Diencephalon (tissue), 1 donor: ENCODE results near the gene ATP1A4. TPM values are rescaled to one million over a fixed set of nuclear protein-coding genes. Genes with fewer than 3 reads are reported as not detected.

Experiments used
- total RNA-seq: library from RNA; depleted of rRNA; stranded (reverse); fragments of >200 nt; gene quantifications from one replicate; pipeline ENCODE4 v1.2.3, GENCODE V29; 2014

ATP1A4 gene
- under 0.01 TPM for total RNA-seq

GRCh38 chr1:160151303-160151702, at the start of gene ATP1A4:
Gene ATP1A4, plus strand, starts transcription at chr1:160151603. Its CDS starts 438 bp downstream, at chr1:160152041.

GRCh38 chr1:160115545-160116282, 35.7 kb upstream of the ATP1A4 start, which contains the start of gene ATP1A2:
Gene ATP1A2, plus strand, starts transcription at chr1:160115759. Its CDS starts 103 bp downstream, at chr1:160115862.

DNA sequence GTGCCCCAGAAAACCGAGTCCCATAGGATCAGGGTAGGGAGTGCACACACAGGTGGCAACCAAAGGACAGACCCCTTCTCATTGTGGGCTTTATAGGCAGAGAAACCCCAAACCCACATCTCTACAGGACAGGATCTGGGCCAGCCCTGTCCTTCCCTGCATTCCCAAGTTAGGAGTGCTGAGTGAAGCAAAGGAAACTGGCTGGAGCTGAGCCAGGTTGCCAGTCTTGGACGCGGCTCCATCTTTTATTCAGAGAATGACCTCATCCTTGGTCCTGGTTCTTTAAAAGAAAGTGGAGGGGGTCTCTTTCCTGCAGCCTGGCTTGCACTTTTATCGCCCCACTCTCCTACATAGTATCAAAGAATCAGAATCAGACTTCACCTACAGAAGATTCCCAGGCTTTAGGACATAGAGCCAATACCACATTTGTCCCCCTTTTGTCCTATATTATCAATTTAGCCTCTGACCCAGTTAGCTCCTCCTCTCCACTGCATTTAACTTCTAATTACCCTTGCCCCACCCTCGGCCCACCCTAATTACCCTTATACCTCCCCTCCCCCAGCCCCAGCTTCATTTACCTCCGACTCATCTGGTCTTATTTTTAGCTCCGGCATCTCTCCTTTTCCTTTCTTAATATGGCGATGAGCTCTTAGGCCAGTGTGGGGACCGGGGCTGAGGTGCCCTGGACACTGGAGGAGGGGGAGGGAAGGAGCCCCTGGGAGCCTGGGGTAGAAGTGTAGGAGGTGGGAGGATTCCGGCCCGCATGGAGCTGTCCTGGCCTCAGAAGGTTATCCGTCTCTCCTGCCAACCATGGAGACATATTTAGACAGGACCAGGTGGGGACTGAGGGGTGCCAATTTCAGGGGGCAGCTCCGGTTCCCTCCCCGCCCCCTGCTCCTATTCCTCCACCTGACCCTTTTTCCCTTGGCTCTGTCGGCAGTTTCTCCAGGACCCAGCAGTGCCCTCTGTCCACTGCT, 38.5 kb downstream of the ATP1A4 start, which contains the start of gene CASQ1:
TSS of gene CASQ1 (plus strand) at position 927 of the 977 bp plus-strand sequence. CDS start 177 bp downstream, outside the sequence.

GRCh38 chr1:160205242-160206035, 54.0 kb downstream of the ATP1A4 start, which contains the start of gene PEA15:
Gene PEA15, plus strand, starts transcription at chr1:160205384. Its CDS starts 6,161 bp downstream, at chr1:160211545.

Other genes starting within 250 kb of the ATP1A4 start
- gene TAGLN2, start 226.1 kb upstream of the ATP1A4 start, total RNA-seq, result 27.9 TPM
- gene IGSF9, start 206.0 kb upstream of the ATP1A4 start, total RNA-seq, result 3.9 TPM
- not detected for gene SLAMF9, start 197.4 kb upstream of the ATP1A4 start, total RNA-seq
- gene PIGM, start 119.6 kb upstream of the ATP1A4 start, total RNA-seq, result 9.9 TPM
- 5.5 TPM for gene KCNJ10, start 81.4 kb upstream of the ATP1A4 start, total RNA-seq
- gene KCNJ9, start 70.1 kb upstream of the ATP1A4 start, total RNA-seq, result 18.5 TPM
- 45.7 TPM for gene IGSF8, start 53.0 kb upstream of the ATP1A4 start, total RNA-seq
- gene ATP1A2, start 35.8 kb upstream of the ATP1A4 start, total RNA-seq, result 131 TPM
- gene CASQ1, start 39.0 kb downstream of the ATP1A4 start, total RNA-seq, result 0.92 TPM
- gene PEA15, start 53.8 kb downstream of the ATP1A4 start, total RNA-seq, result 167 TPM
- gene DCAF8, start 110.9 kb downstream of the ATP1A4 start, total RNA-seq, result 67.4 TPM
- gene PEX19, start 133.5 kb downstream of the ATP1A4 start, total RNA-seq, result 40.4 TPM
- 163 TPM for gene COPA, start 191.6 kb downstream of the ATP1A4 start, total RNA-seq
- 41.1 TPM for gene NCSTN, start 191.8 kb downstream of the ATP1A4 start, total RNA-seq
- gene NHLH1, start 215.5 kb downstream of the ATP1A4 start, total RNA-seq, result 0.23 TPM
- gene VANGL2, start 249.0 kb downstream of the ATP1A4 start, total RNA-seq, result 17.8 TPM